Measurements from ENCODE around the gene TTC3. TPM values are rescaled to one million over a fixed set of nuclear protein-coding genes. Genes with fewer than 3 reads are reported as not detected.

TTC3 gene
- total and polyA plus RNA-seq, 9 of the 15 experiments (the other 6 are each of a cell fraction or from before 2014, with no cell fraction given), result 17.5 to 92.0 (median 59.5) TPM

DNA sequence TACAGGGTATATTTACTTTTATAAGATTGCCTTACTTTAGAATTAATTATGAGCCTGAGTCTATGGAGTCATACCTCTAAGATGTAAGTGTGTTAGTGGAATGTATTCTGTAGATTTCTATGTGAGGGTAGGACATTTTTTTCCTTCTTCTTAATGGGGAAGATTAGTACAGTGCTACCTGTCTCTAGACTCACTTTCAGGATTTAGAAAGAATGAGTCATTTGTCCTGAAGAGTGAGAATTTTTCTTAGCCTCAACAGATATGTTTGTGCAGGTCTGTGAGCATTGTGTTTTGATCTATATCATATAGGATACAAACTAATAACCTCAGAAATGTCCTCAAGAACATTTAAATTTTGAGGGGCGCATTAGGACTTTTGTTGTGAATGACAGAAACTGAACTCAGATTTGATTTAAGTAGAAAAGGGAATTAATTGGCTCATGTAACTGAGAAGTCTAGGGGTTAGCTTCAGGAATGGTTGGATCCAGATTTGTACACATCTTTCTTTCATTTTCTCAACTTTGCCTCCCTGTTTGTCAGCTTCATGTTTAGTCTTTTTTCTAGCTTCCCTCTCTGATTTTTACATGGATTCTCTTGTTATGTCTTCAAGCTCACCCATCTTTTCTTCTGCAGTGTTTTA, 45.3 kb downstream of the TTC3 start:
- TF ChIP-seq, protein P1, sequence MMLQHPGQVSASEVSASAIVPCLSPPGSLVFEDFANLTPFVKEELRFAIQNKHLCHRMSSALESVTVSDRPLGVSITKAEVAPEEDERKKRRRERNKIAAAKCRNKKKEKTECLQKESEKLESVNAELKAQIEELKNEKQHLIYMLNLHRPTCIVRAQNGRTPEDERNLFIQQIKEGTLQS (IDR thresholded peaks at IDR 0.05), result 0 out of 2 replicates have a peak, but pooled peaks have one; percentile 11
- TF ChIP-seq, protein P1 (CRISPR knock-in tag; conservative IDR thresholded peaks at IDR 0.05), result no peak
- no peak for TF ChIP-seq EP300 (IDR thresholded peaks at IDR 0.05; ENCODE audit: low read length)
- H3K9ac ChIP-seq (ENCODE audit: insufficient read depth in 1 of 2, low read depth in 2 of 2, low read length in 2 of 2), result no peak overlapping the region
- no peaks in the 10 kb centered on the region for H3K27me3 ChIP-seq (ENCODE audit: control insufficient read depth in 2 of 2, insufficient read depth in 2 of 2, low read length in 2 of 2)
- no peaks in the 10 kb centered on the region for H3K9me1 ChIP-seq (ENCODE audit: control insufficient read depth, insufficient read depth, low read length)
- H3K27ac ChIP-seq (ENCODE audit: extremely low read depth, low read depth, low read length), result no peak overlapping the region
- ChIA-PET CTCF (ENCODE audit: low intra/inter-chr PET ratio) (no interaction called here), POLR2A (no interaction called here)
- no peak overlapping the region for H3K4me2 ChIP-seq (ENCODE audit: insufficient read depth, low read length)
- no peak overlapping the region for H2AFZ ChIP-seq (ENCODE audit: low read depth, low read length)
- in situ Hi-C loops (cut with MboI) (no loop called here), intact Hi-C loops (cut with micrococcal nuclease) (no loop called here)
- 91% methylated on average over 1 of the region's 1 CpG for WGBS (ENCODE audit: insufficient coverage, low coverage, missing lambda C conversion rate)
- H3K4me1 ChIP-seq (replicated peaks in 1 of 2; ENCODE audit: control insufficient read depth in 2 of 2, insufficient read depth in 2 of 2, low read length in 2 of 2), result no peaks in the 10 kb centered on the region
- H3K9me3 ChIP-seq (replicated peaks; ENCODE audit: control insufficient read depth, insufficient read depth, low read depth, low read length), result no peaks in the 10 kb centered on the region
- no peaks in the 10 kb centered on the region for H3K79me2 ChIP-seq (ENCODE audit: control insufficient read depth, insufficient read depth, low read length)
- no peaks in the 10 kb centered on the region for H4K20me1 ChIP-seq (replicated peaks; ENCODE audit: control insufficient read depth, insufficient read depth, low read length)
- BruUV-seq (replicated peaks), result no TSS peak
- no peak for DNase-seq (ENCODE audit: extremely low read depth in 1 of 4, low spot score in 3 of 4)
- H3K36me3 ChIP-seq (ENCODE audit: control insufficient read depth, insufficient read depth, low read length), result peaks cover 16% of the 10 kb centered on the region; the same call in 1 of the 3 replicates
- no peak overlapping the region for H3K4me3 ChIP-seq
- ATAC-seq, result no peak
- FAIRE-seq, result no peak
